ENCODE measurements around the gene ARMCX5.

ARMCX5 gene

DNA sequence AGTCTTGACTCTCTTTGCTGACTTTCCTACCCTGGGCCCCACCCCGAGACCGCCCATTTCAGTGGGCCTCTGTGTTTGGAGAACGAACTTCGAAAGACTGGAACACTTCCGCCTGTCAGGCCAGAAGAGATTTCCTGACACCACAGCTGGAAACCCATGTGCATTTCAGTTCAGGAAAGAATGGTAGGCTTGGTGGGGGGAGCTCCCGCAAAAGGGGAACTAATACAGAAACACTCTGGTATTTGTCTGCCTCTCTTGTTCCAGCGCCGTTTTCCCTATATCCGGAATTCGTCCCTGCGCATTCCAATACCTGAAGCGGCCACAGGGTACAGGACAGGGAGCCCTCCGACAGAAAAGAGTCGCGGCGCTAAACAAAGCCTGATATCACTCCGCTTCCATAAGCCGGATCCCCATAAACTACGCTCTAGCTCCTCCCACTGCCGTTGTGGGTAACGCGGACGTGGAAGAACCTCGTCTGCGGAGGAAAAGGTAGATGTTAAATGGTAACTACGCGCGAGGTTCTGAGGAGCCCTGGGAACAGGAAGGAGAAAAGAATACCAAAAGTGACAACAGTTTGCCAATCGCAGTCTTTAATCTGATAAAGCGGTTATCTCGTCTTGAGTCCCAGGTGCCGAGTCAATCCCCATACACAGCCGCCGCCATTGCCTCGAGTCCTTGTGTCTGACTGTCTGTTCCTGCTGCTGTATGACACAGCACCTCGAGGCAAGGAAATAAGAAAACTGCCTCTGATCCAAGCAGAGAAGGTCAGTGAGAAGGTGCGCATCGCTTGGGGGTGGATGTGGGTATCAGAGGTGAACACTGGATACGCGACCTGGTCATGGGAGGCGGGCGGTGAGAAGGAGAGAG is at the start of gene ARMCX5:
Gene ARMCX5, plus strand, starts transcription at position 432 of the 867 bp plus-strand sequence. CDS start 2,627 bp downstream, outside the sequence.
- peak; percentile 64 for DNase-seq

DNA sequence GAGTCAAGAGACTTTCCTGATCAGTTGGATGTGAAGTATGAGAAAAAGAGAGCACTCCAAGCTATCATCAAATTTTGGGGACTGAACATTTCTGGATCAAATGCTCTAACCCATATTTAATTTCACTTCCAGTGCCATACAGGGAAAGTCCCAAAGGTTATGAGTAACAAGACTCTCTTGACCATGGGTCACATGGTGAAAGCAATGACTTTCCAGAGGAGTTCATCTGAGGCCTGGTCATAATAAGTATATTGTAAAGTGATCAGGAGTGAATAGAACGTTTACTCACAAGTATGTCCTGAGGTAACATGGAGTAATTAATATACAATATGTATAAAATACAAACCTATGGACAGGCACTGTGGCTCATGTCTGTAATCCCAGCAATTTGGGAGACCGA is 40.7 kb upstream of the ARMCX5 start:
- DNase-seq, result no peak

DNA sequence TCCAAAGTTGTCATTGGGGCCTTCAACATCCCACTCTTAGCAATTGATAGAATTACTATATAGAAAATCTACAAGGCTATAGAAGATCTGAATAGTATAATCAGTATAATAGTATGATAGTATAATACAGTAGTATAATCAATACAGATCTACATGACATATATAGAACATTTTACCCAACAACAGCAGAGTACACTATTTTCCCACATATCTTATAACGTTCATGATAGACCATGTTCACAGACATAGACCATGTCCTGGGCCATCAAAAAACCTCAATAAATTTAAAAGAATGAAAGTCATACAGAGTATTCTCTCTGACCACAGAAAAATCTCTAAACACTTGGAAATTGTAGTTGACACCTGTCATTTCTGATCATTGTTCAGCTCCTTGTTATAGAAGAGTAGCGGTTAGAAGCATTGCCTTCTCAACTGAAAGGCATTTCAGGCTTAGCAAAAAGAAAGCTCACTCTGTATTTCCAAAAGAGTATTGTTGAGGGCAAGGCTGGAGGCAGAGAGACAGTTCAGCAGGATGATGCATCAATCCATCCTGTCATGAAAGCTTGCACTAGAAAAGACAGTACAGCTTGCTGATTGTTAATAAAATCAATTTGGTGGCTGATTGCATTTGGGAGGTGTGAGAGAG is 38.8 kb upstream of the ARMCX5 start:
- no peak for DNase-seq

DNA sequence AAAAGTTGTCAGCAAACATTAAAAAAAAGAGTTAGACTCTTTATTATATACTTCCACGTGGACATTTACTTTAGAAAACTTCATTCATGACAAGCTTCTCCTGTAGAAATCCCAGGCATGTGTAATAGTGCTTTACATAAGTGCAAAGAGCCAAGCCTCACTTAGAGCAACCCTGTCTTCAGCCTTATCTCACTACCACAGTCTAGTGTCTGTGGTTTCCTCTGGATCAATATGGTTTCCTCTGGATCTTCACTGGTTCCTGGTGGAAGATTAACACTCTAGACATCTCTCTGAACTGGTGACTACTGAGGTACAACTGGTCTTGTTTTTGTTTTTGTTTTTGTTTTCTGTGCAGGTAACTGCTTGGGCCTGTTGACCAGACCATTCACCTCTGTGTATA is 18.4 kb upstream of the ARMCX5 start:
- no peak for DNase-seq

DNA sequence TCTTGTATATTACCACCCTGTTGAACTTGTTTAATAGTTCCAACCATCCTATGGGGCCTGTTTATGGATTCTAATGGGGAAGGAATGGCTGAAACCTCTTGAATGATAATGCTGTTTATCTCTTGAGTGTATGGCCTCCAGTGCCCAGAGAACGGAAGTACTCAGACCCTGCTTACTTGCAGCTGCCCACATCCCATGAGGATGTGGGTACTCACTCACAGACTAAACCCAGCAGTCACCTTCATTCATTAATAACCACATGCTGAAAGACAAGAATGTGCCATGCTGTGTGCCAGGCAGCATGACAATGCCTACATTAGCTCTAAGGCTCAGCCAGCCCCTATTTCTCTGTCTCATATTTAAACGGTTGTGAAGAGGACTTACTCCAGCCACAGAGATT is 5.9 kb upstream of the ARMCX5 start:
- DNase-seq, result no peak

DNA sequence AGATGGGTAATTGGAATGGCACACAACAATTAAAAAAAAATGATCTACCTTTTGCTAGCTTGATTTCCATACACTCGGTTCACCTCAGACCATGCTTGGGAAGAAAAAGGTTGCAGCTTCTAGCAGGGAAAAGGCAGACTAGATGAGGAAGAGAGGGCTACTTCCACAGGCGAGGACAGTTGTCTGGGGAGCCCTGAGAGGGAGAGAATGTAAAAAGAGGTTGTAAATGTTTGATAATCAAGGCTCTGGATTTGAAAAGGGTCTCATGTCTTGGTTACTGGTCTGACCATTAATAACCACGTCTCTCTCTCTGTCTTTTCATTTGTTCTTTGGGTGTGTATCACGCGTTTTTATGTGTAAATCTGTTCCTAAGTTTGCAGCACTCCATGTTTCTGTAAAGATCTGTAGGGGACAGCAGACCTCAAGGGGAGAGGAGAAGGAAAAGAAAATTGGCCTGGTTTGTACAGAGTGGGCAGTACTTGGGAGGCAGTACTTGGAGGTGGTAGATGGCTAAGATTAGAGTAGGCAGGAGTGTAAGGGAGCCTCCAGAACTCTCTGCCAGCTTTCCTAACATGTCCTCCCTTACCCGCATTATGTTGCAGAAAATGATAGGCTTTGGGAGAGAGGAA is 750 bp downstream of the ARMCX5 start:
- DNase-seq, result no peak

DNA sequence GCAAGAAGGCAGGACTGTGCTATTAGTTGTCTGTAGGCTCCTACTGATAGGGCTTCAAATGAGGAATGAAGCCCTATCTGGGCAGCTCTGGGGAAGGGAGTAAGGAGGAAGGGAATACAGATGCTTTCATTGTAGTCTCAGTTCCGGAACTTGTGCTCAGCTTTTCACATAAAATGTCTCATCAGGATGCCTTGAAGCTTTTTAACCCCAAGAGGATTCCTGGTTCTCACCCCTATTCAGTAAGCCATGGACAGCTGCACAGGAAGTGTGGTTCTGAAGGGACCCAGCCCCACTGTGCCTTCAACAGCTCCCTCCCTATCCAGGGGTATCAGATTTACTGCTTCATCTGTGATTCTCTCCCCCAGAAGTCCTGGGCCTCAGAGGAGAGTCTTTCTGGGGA is 5.0 kb downstream of the ARMCX5 start:
- DNase-seq, result no peak

DNA sequence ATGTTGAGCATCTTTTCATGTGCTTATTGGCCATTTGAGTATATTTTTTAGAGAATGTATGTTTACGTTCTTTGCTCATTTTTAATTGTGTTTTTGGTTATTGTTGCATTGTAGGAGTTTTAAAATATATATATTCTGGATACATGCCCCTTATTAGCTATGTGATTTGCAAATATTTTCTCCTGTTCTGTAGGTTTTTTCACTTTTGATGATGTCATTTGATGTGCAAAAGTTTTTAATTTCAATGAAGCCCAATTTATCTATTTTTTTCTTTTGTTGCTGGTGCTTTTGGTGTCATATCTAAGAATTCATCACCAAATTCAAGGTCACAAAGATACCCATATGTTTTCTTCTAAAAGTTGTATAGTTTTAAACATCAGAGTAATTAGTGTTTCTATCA is 6.8 kb downstream of the ARMCX5 start:
- no peak for DNase-seq

DNA sequence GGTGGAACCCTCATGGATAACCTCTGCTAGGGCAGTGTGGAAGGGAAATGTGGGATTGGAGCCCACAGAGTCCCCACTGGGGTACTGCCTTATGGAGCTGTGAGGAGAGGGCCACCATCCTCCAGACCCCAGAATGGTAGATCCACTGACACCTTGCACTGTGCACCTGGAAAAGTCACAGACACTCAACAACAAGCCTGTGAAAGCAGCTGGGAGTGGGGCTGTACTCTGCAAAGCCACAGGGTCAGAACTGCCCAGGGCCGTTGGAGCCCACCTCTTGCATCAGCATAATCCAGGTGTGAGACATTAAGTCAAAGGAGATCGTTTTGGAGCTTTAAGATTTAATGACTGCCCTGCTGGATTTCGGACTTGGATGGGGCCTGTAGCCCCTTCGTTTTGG is 11.6 kb downstream of the ARMCX5 start:
- DNase-seq, result no peak

DNA sequence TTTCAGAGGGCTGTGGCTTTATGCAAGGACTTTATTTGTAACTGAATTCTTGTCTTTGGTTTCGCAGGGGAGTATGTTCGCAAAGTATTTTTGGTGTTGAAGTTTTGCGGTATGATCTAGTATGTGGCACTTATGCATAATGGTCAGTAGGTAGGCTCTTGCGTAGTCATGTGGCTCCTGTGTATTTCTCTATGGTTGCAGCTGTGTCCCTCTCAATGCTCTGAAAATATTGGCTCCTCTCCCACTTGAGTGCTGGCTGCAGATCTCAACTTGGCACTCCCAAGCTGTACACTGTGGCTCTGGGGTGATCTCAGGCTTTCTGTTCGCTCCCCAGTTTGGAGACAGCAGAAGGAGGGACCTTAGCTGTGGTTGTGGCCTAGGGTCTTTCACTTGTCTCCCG is 24.8 kb downstream of the ARMCX5 start:
- DNase-seq, result no peak

DNA sequence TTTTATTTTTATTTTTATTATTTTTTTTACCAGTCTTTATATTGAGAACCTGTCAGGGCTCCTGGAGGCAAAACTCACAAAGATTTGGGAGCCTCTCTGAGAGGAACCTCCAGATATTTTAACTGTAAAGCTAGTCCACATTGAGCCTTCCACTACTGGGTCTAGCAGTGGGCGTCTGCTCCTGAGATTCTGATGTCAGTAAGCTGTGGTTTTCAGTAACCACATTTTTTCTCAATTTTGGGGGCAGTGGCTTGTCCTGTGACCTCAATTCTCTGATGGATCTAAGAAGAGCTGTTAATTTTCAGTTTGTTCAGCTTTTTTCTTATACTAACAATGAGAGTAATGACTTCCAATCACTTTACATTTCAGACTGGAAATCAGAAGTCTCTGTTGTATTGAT is 28.3 kb downstream of the ARMCX5 start:
- no peak for DNase-seq

DNA sequence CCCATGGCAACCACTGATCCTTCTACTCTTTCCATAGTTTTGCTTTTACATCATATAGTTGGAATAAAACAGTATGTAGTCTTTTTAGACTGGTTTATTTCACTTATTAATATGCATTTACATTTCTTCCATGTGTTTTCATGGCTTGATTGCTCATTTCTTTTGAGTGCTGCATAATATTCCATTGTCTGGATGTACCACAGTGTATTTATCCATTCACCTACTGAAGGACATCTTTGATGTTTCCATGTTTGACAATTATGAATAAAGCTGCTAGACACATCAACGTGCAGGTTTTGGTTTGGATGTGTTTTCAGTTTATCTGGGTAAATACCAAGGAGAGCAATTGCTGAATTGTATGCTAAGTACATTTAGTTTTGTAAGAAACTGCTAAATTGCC is 38.2 kb downstream of the ARMCX5 start:
- DNase-seq, result no peak

DNA sequence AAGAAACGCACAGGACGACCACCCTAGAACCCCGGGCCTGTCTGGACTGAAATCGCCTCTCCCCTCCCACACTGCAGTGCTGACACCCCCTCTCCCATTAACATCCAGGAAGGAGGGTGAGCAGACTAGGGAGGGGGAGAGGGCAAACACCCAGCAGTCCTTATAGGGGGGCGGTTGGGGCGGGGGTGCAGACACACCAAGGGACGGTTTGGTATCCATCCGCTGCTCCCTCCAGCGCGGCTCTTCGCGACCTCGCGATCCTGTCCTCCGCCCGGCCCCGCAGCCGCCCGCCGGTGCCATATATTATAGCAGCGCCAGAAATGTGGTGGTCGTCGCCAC is 51.6 kb downstream of the ARMCX5 start:
- no peak for DNase-seq

DNA sequence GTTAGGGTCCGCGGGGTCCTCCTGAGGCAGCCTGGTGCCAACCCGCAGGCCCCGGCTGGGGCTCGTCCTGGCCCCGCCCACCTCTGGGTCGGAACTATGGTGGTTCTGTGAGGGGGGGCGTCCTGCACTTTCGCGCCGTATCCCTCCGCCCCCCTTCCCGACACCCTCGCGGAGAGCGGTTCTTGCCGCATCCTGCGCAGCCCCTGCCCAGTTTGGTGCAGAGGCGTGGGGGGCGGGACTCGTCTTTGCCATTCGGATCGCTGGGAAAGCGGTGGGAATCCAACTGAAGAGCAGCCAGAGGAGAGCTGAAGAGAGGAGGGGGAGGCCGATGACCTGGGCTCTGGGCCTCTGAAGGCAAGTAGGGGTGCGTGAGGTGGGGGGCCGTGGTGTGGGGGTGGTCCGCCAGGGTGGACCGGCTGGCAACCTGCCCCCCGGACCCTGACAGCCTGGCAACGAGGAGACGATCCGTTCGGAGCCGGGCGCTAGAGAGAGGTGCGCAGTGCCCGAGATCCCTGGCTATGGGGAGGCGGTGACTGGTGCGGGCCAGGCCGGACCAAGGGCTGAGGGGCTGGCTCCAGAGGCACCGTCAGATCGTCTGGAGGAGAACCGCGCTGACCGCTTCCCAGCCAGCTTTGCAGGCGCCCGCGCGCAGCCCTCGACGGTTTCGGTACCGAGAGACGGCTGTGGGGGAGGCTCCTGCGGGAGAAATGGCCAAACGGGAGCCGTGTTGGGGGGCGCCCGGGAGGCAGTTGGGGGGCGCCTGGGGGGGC is 52.1 kb downstream of the ARMCX5 start, which contains the start of gene GPRASP1:
Gene GPRASP1, plus strand, starts transcription at position 242 of the 770 bp plus-strand sequence. CDS start 2,431 bp downstream, outside the sequence.
- DNase-seq, result peak; percentile 73

DNA sequence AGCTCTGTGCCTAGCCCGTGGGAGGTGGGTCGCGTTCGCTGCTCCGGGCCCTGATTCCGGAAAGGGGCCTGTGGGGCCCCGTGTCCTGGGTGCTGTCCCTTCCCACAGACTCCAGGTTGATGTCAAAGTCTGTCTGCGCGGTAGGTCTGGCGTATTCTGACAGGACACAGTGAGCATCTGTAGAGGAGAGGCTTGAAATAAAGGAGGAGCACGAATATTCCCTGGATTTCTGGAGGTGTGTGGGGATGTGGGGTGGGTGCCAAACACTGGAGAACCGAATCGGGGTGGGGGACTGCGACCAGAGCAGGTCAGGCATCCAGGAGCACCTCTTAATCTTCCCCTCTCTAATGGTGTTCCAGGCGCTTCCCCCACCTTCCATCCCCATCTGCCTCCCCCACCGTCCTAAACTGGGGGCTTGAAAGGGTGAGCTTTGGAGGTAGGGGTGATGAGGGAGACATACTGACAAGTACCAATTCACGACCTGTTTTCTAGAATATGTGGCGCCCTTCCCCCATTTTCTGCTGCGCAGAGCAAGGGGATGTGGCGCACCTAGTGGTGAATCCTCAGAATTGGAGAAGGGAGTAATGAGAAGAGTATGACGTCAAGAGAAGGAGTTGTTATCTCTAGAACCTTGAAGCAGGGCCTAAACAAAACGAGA is 52.8 kb downstream of the ARMCX5 start:
- peak; percentile 70 for DNase-seq
